ENCODE data around the gene ETFDH. TPM values are rescaled to one million over a fixed set of nuclear protein-coding genes. Genes with fewer than 3 reads are reported as not detected.

Gene ETFDH
- total and polyA plus RNA-seq, 9 of the 15 experiments (the other 6 are each of a cell fraction or from before 2014, with no cell fraction given), result 14.6 to 33.6 (median 25.9) TPM

- TF ChIP-seq IRF1 (CRISPR knock-in tag; IDR thresholded peaks at IDR 0.05; ENCODE audit: borderline replicate concordance) (peak; percentile 71; the same call in 1 of the 2 replicates), SLC30A9 (CRISPR knock-in tag; IDR thresholded peaks at IDR 0.05) (no peak), HDAC3 (IDR thresholded peaks at IDR 0.05; ENCODE audit: borderline replicate concordance, partially characterized antibody) (no peak), ZNF609 (CRISPR knock-in tag; IDR thresholded peaks at IDR 0.05; ENCODE audit: borderline replicate concordance) (no peak), TCF3 (CRISPR knock-in tag; IDR thresholded peaks at IDR 0.05) (no peak; the same call in 1 of the 2 replicates), BRD9 (IDR thresholded peaks at IDR 0.05; ENCODE audit: low read depth, partially characterized antibody) (no peak), HBP1 (CRISPR knock-in tag; IDR thresholded peaks at IDR 0.05) (peak; percentile 57; the same call in 1 of the 2 replicates), POLR3A (IDR thresholded peaks at IDR 0.05; ENCODE audit: borderline replicate concordance, extremely low read depth, insufficient read depth, insufficient read length) (no peak), ETS1 (conservative IDR thresholded peaks at IDR 0.05; ENCODE audit: control insufficient read depth, low read depth, low read length) (peak; percentile 78), MEF2D (tag; conservative IDR thresholded peaks at IDR 0.05; ENCODE audit: low read depth) (no peak), SNRNP70 (optimal IDR thresholded peaks at IDR 0.05; ENCODE audit: low read depth, low read length) (no peak), PURB (CRISPR knock-in tag; IDR thresholded peaks at IDR 0.05; ENCODE audit: low read depth) (no peak), SUPT5H (IDR thresholded peaks at IDR 0.05) (peak; percentile 87), POLR2H (tag; IDR thresholded peaks at IDR 0.05; ENCODE audit: low read depth) (peak; percentile 65; the same call in 1 of the 2 replicates), ZNF143 (CRISPR knock-in tag; IDR thresholded peaks at IDR 0.05) (no peak), STAG1 (CRISPR knock-in tag; IDR thresholded peaks at IDR 0.05; ENCODE audit: borderline replicate concordance) (no peak), RBM22 (IDR thresholded peaks at IDR 0.05; ENCODE audit: low read depth, low read length, poor library complexity, severe bottlenecking) (no peak)
These were observed 51.1 kb downstream of the ETFDH start, which contains the start of gene PPID (continued) for GRCh38 chr4:158722917-158723793.

Data from K562 (cell line).